ENCODE results near the gene HDAC5.
"Not testable (repeated sequence)": the region's sequence is repeated elsewhere in the genome, so short reads cannot be mapped to it uniquely, and the experiment has no call there.

HDAC5 gene

GRCh38 chr17:44132275-44132821 lies 8.9 kb upstream of the HDAC5 start:
- no peak for DNase-seq

GRCh38 chr17:44131372-44131771 lies 7.9 kb upstream of the HDAC5 start:
- DNase-seq: not testable (repeated sequence)

GRCh38 chr17:44130693-44131349 lies 7.4 kb upstream of the HDAC5 start:
- no peak for DNase-seq

- DNase-seq: no peak
Measured at GRCh38 chr17:44128383-44128782, 4.9 kb upstream of the HDAC5 start.

- DNase-seq: no peak
Measured at GRCh38 chr17:44124118-44124438, 637 bp upstream of the HDAC5 start.

GRCh38 chr17:44122816-44123355 lies 555 bp downstream of the HDAC5 start:
- DNase-seq: no peak

GRCh38 chr17:44121997-44122815 lies 1.2 kb downstream of the HDAC5 start:
- no peak for DNase-seq

- DNase-seq: no peak
Measured at GRCh38 chr17:44120851-44121605, 2.4 kb downstream of the HDAC5 start.

- not testable (repeated sequence) for DNase-seq
Measured at GRCh38 chr17:44120281-44120680, 3.2 kb downstream of the HDAC5 start.

- DNase-seq: no peak
Measured at GRCh38 chr17:44119798-44120197, 3.6 kb downstream of the HDAC5 start.

GRCh38 chr17:44119062-44119461 lies 4.4 kb downstream of the HDAC5 start:
- DNase-seq: no peak

GRCh38 chr17:44118427-44119050 lies 4.9 kb downstream of the HDAC5 start:
- no peak for DNase-seq

GRCh38 chr17:44117351-44117750 lies 6.1 kb downstream of the HDAC5 start:
- no peak for DNase-seq

GRCh38 chr17:44115585-44116415 lies 7.6 kb downstream of the HDAC5 start:
- DNase-seq: peak; percentile 16

- DNase-seq: no peak
Measured at GRCh38 chr17:44113868-44114840, 9.3 kb downstream of the HDAC5 start.

GRCh38 chr17:44113382-44113781 lies 10.1 kb downstream of the HDAC5 start:
- no peak for DNase-seq

- DNase-seq: no peak
Measured at GRCh38 chr17:44112284-44113280, 10.9 kb downstream of the HDAC5 start.

GRCh38 chr17:44111777-44112176 lies 11.7 kb downstream of the HDAC5 start:
- DNase-seq: no peak

All from activated CD4-positive, alpha-beta T cell treated with anti-CD3 and anti-CD28 coated beads, Interleukin-10, Interleukin-2, amounts not matched to agents 100 ng/mL and 50 ng/mL, durations not matched to agents 16 hours and 8 hours (primary cell).